C4-2B (cell line): ENCODE results near the gene ADCY1.

Source experiments
- H3K27ac ChIP-seq: fragments of 450-650 bp; 2 replicates; pipeline ENCODE4 v1.5.1; 2017
- ZFX ChIP-seq: fragments of 450-650 bp; IDR thresholded peaks from 2 replicates; pipeline ENCODE4 v1.6.1; 2017
- TF ChIP-seq, protein P1 (sequence below): fragments of 450-650 bp; conservative IDR thresholded peaks from 2 replicates; pipeline ENCODE4 v1.5.1; 2017; ENCODE audit warnings: mild to moderate bottlenecking

Gene ADCY1

DNA sequence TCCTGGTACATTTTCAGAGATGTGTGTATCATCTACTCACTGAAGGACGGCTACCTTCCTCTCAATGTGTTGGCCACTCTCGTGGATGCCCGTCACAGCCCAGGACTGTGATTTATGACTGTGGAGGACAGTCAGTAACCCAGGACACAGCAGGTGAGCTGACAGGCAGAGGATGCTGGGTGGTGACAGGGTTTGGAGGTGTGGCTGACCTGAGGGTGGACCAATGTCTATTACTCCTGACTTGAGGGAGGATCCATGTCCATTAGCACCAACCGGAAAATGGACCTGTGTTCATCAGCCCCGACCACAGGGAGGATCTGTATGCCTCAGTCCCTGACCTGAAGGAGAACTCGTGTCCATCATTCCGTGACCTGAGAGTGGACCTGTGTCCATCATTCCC, 96.1 kb downstream of the ADCY1 start:
- H3K27ac ChIP-seq, result no peak overlapping the region
- no peak for TF ChIP-seq ZFX
- TF ChIP-seq, protein P1, sequence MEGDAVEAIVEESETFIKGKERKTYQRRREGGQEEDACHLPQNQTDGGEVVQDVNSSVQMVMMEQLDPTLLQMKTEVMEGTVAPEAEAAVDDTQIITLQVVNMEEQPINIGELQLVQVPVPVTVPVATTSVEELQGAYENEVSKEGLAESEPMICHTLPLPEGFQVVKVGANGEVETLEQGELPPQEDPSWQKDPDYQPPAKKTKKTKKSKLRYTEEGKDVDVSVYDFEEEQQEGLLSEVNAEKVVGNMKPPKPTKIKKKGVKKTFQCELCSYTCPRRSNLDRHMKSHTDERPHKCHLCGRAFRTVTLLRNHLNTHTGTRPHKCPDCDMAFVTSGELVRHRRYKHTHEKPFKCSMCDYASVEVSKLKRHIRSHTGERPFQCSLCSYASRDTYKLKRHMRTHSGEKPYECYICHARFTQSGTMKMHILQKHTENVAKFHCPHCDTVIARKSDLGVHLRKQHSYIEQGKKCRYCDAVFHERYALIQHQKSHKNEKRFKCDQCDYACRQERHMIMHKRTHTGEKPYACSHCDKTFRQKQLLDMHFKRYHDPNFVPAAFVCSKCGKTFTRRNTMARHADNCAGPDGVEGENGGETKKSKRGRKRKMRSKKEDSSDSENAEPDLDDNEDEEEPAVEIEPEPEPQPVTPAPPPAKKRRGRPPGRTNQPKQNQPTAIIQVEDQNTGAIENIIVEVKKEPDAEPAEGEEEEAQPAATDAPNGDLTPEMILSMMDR, result no peak

DNA sequence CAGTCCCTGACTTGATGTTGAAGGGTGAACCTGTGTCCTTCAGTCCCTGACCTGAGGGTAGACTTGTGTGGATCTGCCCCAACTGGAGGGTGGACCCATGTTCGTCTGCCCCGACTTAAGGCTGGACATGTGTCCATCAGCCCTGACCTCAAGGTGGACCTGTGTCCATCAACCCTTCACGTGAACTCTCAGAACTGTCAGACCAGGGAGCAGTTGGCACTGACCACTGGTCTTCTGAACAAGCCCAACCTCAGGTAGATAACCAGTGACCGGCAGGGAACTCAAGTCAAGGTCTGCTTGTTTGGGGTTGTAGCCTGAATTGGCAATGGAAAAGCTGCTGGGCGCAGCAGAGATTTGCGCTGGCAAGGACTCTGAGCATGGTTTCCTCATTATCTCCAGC, 96.5 kb downstream of the ADCY1 start:
- H3K27ac ChIP-seq, result no peak overlapping the region
- TF ChIP-seq, protein P1, result no peak
- no peak for TF ChIP-seq ZFX

- TF ChIP-seq, protein P1, result no peak
- no peak for TF ChIP-seq ZFX
- H3K27ac ChIP-seq, result no peak overlapping the region
Measured at GRCh38 chr7:45677311-45677900, 103.2 kb downstream of the ADCY1 start.

DNA sequence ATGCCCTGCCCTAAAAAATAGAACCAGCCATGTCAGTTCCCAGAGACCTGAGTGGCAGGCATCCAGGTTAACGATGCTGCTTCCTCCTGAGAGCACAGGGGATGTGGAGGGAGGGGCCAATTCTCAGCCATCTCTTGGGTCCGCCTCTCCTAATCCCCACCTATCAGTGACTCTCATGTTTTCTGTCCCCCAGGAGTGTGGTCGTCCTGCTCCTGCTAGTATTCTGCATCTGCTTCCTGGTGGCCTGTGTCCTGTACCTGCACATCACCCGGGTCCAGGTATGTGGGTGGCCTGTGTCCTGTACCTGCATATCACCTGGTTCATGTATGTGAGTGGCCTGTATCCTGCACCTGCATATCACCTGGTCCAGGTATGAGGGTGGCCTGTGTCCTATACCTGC, 105.3 kb downstream of the ADCY1 start:
- H3K27ac ChIP-seq, result no peak overlapping the region
- TF ChIP-seq ZFX, result no peak
- TF ChIP-seq, protein P1, result no peak

- H3K27ac ChIP-seq, result no peak overlapping the region
- TF ChIP-seq, protein P1, result no peak
- no peak for TF ChIP-seq ZFX
Measured at GRCh38 chr7:45680776-45681175, 106.6 kb downstream of the ADCY1 start.

DNA sequence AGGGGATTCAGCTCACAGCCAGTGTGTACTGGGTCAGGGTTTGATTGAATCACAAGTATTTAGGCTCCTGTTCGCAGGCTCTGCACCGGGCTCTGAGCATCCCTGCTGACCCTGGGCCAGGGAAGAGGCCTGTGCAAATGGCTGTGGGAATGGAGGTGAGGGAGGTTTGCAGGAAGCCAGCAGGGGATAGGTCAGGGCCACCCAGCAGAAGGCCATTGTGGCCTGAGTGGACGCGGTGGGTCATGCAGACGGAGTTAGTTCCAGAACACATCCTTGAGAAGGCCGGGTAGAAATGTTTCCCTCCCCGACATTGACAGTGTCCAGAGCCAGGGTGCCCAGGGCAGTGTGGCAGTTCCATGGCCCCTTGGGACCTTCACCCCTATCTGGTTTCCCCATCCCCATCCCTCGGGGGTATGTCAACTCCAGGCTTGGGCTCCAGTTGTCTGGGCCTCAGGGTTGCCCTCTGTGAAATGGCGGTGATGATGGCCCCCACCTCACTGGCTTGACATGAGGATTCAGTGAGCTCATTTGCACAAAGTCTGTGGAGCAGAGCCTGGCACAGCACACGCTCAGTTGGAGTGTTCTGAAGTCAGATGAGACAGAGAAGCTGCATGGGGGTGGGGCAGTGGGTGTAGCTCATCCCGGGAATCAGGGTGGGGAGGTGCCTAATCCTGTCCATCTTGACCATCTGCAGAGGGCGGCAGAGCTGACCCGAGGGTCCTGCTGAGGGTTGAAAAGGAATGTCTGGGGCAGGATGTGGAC, 107.6 kb downstream of the ADCY1 start:
- H3K27ac ChIP-seq, result no peak overlapping the region
- no peak for TF ChIP-seq ZFX
- TF ChIP-seq, protein P1, result no peak

DNA sequence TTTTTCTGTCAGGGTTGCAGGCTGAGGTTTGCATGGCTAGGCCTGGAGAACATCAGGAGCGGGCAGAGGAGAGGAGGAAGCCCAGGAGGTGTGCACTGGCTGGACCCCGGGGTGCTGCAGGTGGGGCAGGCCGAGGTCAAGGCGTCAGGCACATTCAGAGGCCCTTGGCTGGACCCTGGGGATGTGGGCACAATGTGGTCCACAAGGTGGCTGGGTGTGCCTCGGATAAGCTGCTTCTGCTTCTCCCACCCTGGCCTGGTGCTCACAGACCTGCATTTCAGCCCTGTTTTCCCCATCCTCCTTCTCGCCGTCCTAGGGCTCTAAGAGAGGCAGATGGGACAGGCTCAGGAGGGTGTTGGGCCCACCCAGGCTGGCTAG, 108.2 kb downstream of the ADCY1 start:
- no peak for TF ChIP-seq ZFX
- TF ChIP-seq, protein P1, result no peak
- no peak overlapping the region for H3K27ac ChIP-seq
